ENCODE data around the gene BANF1.

BANF1 gene, protein sequence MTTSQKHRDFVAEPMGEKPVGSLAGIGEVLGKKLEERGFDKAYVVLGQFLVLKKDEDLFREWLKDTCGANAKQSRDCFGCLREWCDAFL

DNA sequence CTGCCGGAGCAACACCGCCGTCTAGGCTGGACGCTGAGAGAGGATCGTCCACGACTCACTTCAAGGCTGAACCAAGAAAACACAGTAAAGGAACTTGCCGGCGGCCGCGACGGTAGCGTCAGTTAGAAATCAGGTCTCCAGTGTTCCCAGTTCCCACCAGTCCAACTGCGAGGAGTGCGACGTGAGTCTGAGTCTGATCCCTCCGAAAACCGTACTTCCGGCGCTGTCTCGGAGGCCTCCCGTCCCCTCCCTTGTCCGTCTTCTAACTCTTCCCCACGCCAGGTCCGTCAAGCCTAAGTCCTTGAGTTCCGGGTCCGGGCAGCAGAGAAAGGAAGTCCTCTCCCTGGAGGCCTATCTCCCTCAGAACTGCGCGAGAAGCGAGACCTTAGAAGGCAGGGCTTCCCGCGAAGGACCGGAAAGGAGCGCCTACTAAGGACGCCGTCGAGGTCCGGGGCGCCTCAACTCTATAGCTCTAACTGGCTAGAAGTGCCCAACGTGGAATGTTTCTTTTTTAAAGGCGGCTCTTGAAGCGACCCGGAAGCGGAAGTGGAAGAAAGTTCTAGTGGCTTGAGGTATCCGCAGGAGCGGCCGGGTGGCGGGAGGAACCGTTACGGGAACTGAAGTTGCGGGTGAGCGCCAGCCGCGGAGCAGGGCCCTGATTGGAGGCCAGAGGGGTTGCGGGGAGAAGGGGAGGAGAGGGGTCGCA lies at the start of gene BANF1, which contains the start of gene EIF1AD:
Gene BANF1, plus strand, starts transcription at position 562 of the 706 bp plus-strand sequence. CDS start 748 bp downstream, outside the sequence.
Gene EIF1AD, minus strand, starts transcription at position 216 of the 706 bp plus-strand sequence. CDS start 1,768 bp downstream, outside the sequence.
- peak; percentile 93 for DNase-seq (ENCODE audit: extremely low read depth, low read depth)
- TF ChIP-seq, protein P1, sequence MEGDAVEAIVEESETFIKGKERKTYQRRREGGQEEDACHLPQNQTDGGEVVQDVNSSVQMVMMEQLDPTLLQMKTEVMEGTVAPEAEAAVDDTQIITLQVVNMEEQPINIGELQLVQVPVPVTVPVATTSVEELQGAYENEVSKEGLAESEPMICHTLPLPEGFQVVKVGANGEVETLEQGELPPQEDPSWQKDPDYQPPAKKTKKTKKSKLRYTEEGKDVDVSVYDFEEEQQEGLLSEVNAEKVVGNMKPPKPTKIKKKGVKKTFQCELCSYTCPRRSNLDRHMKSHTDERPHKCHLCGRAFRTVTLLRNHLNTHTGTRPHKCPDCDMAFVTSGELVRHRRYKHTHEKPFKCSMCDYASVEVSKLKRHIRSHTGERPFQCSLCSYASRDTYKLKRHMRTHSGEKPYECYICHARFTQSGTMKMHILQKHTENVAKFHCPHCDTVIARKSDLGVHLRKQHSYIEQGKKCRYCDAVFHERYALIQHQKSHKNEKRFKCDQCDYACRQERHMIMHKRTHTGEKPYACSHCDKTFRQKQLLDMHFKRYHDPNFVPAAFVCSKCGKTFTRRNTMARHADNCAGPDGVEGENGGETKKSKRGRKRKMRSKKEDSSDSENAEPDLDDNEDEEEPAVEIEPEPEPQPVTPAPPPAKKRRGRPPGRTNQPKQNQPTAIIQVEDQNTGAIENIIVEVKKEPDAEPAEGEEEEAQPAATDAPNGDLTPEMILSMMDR (IDR thresholded peaks at IDR 0.05; ENCODE audit: low read depth, low read length) = no peak

DNA sequence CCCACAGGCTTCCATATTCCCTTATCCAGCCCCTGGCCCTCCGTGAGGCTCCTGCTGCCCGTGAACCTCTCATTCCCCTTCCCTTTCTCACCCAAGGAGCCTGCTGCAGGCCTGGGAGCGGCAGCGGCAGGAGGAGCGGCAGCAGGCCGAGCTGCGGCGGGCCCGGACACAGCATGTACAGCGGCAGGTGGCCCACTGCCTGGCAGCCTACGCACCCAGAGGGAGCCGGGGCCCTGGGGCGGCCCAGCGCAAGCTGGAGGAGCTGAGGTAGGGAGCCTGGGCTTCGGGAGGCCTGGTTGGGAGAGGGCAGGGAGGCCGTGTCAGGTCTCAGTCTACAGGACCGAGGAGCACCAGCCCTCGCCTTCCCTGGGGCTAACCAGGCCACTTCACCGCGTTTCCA lies 48.8 kb upstream of the BANF1 start:
- TF ChIP-seq, protein P1 (IDR thresholded peaks at IDR 0.05; ENCODE audit: low read depth, low read length) = no peak
- no peak for DNase-seq (ENCODE audit: extremely low read depth, low read depth)

DNA sequence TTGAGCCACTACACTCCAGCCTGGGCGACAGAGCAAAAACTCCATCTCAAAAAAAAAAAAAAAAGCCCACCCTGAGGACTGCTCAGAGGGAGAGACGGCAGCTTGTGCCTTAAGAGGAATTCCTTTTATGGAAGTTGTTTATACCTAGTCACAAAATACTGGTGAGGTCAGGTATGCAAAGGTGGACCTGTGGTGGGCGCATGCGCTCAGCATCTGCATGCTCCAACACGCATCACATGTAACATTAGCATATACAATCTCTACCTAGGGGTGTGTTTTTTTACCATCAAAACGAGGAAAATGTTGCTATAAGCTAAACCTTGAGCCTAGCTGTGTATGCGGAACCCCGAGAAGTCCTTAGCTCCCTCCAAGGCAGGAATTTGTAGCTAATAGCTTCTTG lies 47.5 kb upstream of the BANF1 start:
- no peak for DNase-seq (ENCODE audit: extremely low read depth, low read depth)
- TF ChIP-seq, protein P1 (IDR thresholded peaks at IDR 0.05; ENCODE audit: low read depth, low read length) = no peak

DNA sequence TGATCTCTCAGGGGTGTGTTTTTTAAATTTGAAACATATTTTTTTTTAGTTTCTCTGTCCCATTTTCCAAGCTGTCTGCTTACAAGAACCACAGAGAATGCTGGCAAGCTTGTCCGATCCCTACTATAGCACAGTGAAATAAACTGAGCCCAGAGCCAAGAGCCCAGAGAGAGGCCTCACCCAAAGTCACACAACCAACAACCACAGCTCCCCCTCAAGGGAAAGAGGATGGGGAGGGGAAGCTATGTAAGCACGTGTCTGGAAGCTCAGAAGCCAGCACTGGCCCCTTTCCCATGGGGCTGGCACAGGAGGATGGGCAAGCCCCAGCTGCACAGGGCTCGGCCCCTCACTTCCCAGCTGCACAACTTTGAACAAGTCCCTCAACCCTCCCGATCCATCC lies 44.0 kb upstream of the BANF1 start:
- DNase-seq (ENCODE audit: extremely low read depth, low read depth) = no peak
- TF ChIP-seq, protein P1 (IDR thresholded peaks at IDR 0.05; ENCODE audit: low read depth, low read length) = no peak

DNA sequence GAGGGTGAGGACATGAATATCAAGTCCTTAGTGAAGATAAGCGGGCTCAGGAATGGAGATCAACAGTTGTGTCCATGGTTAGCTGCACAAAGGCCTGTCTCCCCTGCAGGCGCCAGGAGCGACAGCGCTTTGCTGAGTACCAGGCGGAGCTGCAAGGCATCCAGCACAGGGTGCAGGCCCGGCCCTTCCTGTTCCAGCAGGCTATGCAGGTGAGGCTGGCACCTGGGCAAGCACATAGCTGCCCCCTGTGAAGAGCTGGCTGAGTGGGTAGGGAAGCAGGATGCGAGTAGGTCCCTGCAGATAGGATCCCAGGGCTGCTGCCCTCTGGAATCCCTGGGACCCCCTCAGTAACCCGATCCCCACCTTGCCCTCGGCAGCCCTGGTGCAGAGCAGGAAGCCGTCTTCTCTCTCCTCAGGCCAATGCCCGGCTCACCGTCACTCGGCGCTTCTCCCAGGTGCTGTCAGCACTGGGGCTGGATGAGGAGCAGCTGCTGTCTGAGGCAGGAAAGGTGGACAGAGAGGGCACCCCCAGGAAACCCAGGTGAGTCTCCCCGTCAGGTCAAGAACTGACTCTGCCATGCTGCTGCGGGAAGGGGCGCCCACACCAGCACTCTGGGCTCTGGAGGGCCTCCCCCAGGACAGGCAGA lies 43.4 kb upstream of the BANF1 start:
- no peak for DNase-seq (ENCODE audit: extremely low read depth, low read depth)
- TF ChIP-seq, protein P1 (IDR thresholded peaks at IDR 0.05; ENCODE audit: low read depth, low read length) = no peak

DNA sequence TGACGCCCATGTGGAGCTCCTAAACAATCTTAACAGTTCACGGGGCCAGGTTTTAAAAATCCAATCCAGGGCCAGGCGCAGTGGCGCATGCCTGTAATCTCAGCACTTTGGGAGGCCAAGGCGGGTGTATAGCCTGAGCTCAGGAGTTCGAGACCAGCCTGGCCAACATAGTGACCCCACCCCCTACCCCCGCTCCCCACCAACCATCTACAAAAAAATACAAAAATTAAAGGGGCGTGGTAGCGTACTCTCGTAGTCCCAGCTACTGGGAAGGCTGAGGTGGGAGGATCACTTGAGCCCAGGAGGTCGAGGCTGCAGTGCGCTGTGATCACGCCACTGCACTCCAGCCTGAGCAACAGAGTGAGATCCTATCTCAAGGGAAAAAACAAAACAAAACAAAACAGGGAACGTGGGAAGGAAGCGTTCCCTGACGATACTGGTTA lies 41.5 kb upstream of the BANF1 start:
- DNase-seq (ENCODE audit: extremely low read depth, low read depth) = no peak

More for the DNA sequence above, 41.5 kb upstream of the BANF1 start:
- TF ChIP-seq, protein P1 (IDR thresholded peaks at IDR 0.05; ENCODE audit: low read depth, low read length) = no peak

Data from AG09319 (cell line).